HS-27A (cell line): Measurements from ENCODE around the gene CPNE2.

Experiments used
- DNase-seq: peaks from one replicate; pipeline ENCODE4 v3.0.0-alpha.2; 2012; ENCODE audit warnings: low read depth, missing footprints

Gene CPNE2

GRCh38 chr16:57196286-57196685 is 103.9 kb downstream of the CPNE2 start:
- no peak for DNase-seq

GRCh38 chr16:57196753-57197152 is 104.4 kb downstream of the CPNE2 start:
- DNase-seq: no peak
